ENCODE data around the gene RANBP17.
"Not testable (repeated sequence)": the region's sequence is repeated elsewhere in the genome, so short reads cannot be mapped to it uniquely, and the experiment has no call there.

RANBP17 gene

DNA sequence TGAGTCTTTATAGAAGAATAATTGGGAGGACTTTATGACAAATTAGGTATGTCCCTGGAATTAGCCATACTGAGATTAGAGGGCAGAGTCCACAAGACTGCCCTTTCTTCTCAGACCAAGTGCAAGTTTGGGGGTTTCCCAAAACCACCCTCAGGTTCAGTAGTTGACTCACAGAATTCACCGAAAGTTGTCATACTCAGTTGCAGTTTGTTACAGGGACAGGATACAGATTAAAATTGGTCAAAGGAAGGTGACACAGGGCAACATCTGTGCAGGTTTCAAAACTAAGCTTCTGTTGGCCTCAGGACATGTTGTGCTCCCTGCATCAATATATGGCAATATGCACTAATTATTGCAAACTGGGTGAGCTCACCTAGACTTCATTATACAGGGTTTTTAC is 3.8 kb downstream of the RANBP17 start:
- DNase-seq (ENCODE audit: insufficient read length, low spot score) = no peak
- no peak for FAIRE-seq

- FAIRE-seq (peak; percentile 9), DNase-seq (ENCODE audit: insufficient read length, low spot score) (no peak)
Measured at GRCh38 chr5:170867825-170868224, 6.0 kb downstream of the RANBP17 start.

- not testable (repeated sequence) for FAIRE-seq; DNase-seq (ENCODE audit: insufficient read length, low spot score)
Measured at GRCh38 chr5:170870390-170870789, 8.6 kb downstream of the RANBP17 start.

DNA sequence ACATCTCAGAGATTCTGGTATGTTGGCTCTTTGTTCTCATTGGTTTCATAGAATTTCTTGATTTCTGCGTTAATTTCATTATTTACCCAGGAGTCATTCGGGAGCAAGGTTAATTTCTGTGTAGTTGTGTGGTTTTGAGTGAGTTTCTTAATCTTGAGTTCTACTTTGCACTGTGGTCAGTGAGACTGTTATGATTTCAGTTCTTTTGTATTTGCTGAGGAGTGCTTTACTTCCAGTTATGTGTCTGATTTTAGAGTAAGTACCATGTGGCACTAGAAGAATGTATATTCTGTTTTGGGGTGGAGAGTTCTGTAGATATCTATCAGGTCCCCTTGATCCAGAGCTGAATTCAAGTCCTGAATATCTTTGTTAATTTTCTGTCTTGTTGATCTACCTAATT is 12.2 kb downstream of the RANBP17 start:
- DNase-seq (ENCODE audit: insufficient read length, low spot score) (no peak), FAIRE-seq (no peak)

DNA sequence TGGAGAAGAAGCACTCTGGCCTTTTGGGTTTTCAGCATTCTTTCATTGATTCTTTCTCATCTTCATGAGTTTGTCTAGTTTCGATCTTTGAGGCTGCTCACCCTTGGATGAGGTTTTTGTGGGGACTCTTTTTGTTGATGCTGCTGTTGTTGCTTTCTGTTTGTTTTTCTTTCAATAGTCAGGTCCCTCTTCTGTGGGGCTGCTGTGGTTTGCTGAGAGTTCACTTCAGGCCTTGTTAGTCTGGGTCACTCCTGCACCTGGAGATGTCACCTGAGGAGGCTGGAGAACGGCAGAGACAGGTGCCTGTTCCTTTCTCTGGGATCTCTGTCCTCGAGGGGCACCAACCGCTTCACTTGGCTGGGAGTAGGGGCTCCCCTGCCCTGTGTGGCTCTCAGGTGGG is 14.0 kb downstream of the RANBP17 start:
- no peak for FAIRE-seq
- no peak for DNase-seq (ENCODE audit: insufficient read length, low spot score)

GRCh38 chr5:170880084-170880483 is 18.3 kb downstream of the RANBP17 start:
- DNase-seq (ENCODE audit: insufficient read length, low spot score) = no peak
- no peak for FAIRE-seq

GRCh38 chr5:170882345-170882744 is 20.5 kb downstream of the RANBP17 start:
- DNase-seq (ENCODE audit: insufficient read length, low spot score) (no peak), FAIRE-seq (no peak)

GRCh38 chr5:170885256-170885655 is 23.4 kb downstream of the RANBP17 start:
- FAIRE-seq (no peak), DNase-seq (ENCODE audit: insufficient read length, low spot score) (no peak)

DNA sequence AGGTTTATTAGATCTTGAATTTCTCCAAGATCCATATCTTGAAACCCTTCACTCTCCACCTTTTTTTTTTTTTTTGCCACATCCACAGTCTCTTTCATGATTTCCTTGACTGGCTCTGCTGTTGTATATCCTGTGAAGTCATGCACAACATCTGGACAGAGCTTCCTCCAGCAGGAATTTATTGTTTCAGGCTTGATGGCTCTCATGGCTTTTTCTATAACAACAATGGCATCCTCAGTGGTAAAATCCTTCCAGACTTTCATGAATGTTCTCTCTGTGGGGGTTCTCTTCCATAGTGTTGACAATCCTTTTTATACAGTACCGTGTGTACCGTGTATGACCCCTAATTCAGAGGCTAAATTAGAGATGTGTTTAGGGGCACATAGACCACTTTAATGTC is 24.0 kb downstream of the RANBP17 start:
- DNase-seq (ENCODE audit: insufficient read length, low spot score) = no peak
- no peak for FAIRE-seq

- FAIRE-seq (no peak), DNase-seq (ENCODE audit: insufficient read length, low spot score) (no peak)
Measured at GRCh38 chr5:170886210-170886894, 24.5 kb downstream of the RANBP17 start.

DNA sequence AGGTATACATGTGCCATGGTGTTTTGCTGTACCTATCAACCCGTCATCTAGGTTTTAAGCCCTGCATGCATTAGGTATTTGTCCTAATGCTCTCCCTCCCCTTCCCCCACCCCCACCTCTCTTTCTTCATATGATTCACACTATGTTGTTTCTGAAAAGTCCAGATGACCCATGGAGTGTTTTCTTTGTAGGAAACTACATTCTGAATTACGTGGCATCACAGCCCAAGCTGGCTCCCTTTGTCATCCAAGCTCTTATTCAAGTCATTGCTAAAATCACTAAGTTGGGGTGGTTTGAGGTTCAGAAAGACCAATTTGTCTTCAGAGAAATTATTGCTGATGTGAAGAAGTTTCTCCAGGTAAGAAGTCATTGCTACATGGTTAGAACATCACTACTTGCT is 30.4 kb downstream of the RANBP17 start:
- FAIRE-seq = no peak
- no peak for DNase-seq (ENCODE audit: insufficient read length, low spot score)

GRCh38 chr5:170894665-170895064 is 32.8 kb downstream of the RANBP17 start:
- no peak for FAIRE-seq
- DNase-seq (ENCODE audit: insufficient read length, low spot score) = no peak

- FAIRE-seq (no peak), DNase-seq (ENCODE audit: insufficient read length, low spot score) (no peak)
Measured at GRCh38 chr5:170896779-170897178, 35.0 kb downstream of the RANBP17 start.

DNA sequence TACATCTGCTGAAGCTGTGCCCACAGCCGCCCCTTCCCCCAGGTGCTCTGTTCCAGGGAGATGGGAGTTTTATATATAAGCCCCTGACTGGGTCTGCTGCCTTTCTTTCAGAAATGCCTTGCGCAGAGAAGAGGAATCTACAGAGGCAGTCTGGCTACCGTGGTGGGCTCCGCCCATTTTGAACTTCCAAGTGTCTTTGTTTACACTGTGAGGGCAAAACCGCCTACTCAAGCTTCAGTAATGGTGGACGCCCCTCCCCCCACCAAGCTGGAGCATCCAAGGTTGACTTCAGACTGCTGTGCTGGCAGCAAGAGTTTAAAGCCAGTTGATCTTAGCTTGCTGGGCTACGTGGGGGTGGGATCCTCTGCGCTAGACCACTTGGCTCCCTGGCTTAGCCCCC is 41.3 kb downstream of the RANBP17 start:
- no peak for DNase-seq (ENCODE audit: insufficient read length, low spot score)
- FAIRE-seq = no peak

GRCh38 chr5:170907758-170908157 is 45.9 kb downstream of the RANBP17 start:
- no peak for DNase-seq (ENCODE audit: insufficient read length, low spot score)

GRCh38 chr5:170913573-170913972 is 51.8 kb downstream of the RANBP17 start:
- FAIRE-seq = no peak

More at GRCh38 chr5:170907758-170908157, 45.9 kb downstream of the RANBP17 start:
- FAIRE-seq = no peak

GRCh38 chr5:170917113-170917512 is 55.3 kb downstream of the RANBP17 start:
- DNase-seq (ENCODE audit: insufficient read length, low spot score) = no peak
- FAIRE-seq = no peak

More at GRCh38 chr5:170913573-170913972, 51.8 kb downstream of the RANBP17 start:
- DNase-seq (ENCODE audit: insufficient read length, low spot score) = no peak

- FAIRE-seq = no peak
Measured at GRCh38 chr5:170920196-170920595, 58.4 kb downstream of the RANBP17 start.

GRCh38 chr5:170922331-170922730 is 60.5 kb downstream of the RANBP17 start:
- not testable (repeated sequence) for DNase-seq (ENCODE audit: insufficient read length, low spot score); FAIRE-seq

More at GRCh38 chr5:170920196-170920595, 58.4 kb downstream of the RANBP17 start:
- DNase-seq (ENCODE audit: insufficient read length, low spot score) = no peak

- FAIRE-seq (no peak), DNase-seq (ENCODE audit: insufficient read length, low spot score) (no peak)
Measured at GRCh38 chr5:170923910-170924620, 62.2 kb downstream of the RANBP17 start.

DNA sequence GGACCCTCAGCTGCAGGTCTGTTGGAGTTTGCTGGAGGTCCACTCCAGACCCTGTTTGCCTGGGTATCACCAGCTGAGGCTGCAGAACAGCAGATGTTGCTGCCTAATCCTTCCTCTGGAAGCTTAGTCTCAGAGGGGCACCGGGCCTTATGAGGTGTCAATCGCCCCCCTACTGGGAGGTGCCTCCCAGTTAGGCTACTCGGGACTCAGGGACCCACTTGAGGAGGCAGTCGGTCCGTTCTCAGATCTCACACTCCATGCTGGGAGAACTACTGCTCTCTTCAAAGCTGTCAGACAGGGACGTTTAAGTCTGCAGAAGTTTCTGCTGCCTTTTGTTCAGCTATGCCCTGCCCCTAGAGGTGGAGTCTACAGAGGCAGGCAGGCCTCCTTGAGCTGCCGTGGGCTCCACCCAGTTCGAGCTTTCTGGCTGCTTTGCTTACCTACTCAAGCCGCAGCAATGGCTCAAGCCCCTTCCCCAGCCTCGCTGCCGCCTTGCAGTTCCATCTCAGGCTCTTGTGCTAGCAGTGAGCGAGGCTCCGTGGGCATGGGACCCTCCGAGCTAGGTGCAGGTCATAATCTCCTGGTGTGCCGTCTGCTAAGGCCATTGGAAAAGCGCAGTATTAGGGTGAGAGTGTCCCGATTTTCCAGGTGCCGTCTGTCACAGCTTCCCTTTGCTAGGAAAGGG is 73.9 kb downstream of the RANBP17 start:
- DNase-seq (ENCODE audit: insufficient read length, low spot score); FAIRE-seq: not testable (repeated sequence)

GRCh38 chr5:170937072-170937471 is 75.3 kb downstream of the RANBP17 start:
- DNase-seq (ENCODE audit: insufficient read length, low spot score) (no peak), FAIRE-seq (no peak)

All from HTR-8/SVneo (cell line).